ENCODE measurements around the gene MYH7B.

GRCh38 chr20:34946661-34947060 lies 9.0 kb upstream of the MYH7B start:
- no peak for TF ChIP-seq POLR2AphosphoS5 (IDR thresholded peaks at IDR 0.05)
- no peak for TF ChIP-seq CTCF (IDR thresholded peaks at IDR 0.05)
